HL-60/S4 (cell line): ENCODE data around the gene PROP1.
"Not testable (repeated sequence)": the region's sequence is repeated elsewhere in the genome, so short reads cannot be mapped to it uniquely, and the experiment has no call there.

Experiments used
- in situ Hi-C: fragments of 300-500 bp; cut with MboI; formaldehyde crosslinking; loops from 2 replicates; pipeline ENCODE4 v1.14.3; 2022; ENCODE audit warnings: low sequenced_read_pairs

The PROP1 gene

DNA sequence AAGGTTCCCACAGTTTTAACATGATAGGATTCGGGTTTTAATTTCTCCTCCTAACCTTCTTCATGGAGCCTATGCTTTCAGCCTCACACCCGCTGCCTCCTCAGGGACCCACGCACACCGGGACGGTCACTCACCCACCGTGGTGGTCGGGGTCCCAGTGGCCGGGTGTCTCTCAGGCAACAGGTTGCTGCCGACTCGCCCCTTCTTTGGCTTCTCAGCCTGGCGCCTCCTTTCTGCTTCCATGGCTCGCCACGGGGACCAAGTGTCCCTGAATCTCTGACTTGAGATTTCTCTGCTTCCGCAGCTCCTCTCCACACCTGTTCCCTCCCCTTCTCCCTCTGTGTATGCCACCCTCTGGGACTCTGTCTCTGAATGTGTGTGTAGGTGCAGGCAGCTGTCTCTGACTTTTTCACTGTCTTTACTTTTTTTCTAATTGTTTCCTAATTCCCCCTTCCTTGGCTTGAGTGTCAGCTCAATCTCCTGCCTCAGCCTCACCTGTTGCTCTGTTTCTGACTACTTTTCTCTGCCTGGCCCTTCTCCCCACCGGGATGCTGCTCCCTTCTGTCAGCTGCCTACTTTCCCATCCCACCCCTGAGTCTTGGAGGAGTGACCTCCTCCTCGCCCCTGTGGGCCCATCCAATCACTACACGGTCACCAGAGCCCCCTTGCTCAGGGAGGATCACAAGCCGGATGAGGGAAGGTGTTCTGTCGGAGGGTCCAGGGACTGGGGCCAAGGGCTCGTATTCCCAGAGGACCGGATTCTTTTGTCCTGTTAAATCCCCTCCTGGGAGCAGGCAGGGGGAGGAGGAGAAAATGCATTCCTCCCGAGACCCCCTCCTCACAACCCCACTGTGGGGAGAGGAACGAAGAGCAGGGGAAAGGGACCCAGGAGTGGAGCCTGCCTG, at the start of gene PROP1:
TSS of gene PROP1 (minus strand) at position 552 of the 905 bp plus-strand sequence. CDS start at position 243, 309 bp downstream.
- in situ Hi-C loops = no loop called here

DNA sequence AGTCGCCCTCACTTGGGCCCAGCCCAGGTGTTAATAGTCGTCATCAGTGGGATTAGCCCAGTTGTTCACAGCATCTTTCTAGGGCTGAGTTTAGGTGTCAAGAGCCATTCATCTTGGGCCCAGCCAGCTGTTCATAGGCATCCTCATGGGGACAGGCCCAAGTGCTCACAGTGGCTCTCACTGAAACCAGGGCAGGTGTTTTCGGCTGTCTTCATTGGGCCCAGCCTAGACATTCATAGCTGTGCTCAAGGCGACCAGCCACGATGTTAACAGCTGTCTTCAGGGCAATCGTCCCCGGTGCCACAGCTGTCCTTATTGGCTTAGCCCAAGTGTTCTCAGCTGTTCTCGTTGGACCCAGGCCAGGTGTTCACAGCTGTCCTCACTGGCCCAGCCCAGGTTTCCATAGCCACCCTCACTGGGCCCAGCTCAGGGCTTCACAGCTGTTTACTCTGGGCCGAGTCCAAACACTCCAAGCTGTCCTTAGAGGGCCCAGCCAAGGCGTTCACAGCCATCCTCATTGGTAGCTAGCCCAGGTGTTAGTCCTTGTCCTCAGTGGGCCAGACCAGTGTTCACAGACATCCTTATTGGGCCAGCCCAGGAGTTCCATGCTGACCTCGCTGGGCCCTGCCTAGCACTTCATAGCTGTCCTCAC, 23.5 kb upstream of the PROP1 start:
- in situ Hi-C loops = not testable (repeated sequence)

DNA sequence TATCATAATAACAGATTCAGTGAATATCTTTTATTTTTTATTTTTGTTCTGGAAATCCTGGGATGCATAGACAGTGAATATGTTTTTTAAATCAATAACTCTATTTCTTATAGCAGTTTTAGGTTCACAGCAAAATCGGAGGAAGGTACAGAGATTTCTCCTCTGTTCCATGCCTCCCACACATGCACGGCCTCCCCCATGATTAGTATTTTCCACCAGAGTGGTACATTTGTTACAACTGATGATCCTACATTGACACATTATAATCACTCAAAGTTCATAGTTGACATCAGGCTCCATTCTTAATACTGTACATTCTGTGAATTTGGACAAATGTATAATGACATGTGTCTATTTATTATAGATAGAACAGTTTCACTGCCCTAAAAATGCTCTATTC, 16.7 kb upstream of the PROP1 start:
- in situ Hi-C loops = not testable (repeated sequence)

DNA sequence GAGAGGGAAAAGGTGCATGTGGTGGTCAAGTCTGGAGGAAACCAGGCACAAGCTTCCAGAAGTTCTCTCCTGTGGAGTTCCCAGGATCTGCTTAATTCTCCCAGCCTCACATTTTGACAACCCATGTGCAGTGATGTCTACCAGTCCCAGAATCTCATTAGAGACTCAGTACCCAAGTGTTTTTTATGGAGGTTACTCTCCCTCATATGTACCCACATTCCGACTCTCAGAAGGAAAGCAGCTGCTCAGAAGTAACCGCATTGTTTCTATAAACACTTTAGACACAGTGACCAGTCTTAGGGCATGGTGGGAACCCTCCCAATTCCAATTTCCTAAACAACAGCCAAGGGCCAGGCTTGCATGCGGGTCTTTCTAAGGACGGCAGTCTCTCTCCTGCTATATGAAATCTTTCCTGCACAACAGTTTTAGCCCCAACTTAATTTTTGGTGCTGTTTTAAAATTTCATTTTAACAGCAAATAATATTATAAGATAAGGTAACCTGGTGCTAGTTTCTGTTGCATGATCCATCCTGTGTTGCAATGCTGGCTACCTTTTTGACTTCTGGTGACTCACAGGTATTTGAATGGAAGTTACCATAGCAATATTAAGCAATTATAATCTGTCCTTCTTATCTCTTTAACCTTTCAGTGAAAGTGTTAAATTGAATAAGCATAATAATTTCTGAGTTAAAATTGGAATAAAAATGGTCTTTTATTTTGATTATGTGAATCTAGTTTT, 15.9 kb upstream of the PROP1 start:
- in situ Hi-C loops = not testable (repeated sequence)

DNA sequence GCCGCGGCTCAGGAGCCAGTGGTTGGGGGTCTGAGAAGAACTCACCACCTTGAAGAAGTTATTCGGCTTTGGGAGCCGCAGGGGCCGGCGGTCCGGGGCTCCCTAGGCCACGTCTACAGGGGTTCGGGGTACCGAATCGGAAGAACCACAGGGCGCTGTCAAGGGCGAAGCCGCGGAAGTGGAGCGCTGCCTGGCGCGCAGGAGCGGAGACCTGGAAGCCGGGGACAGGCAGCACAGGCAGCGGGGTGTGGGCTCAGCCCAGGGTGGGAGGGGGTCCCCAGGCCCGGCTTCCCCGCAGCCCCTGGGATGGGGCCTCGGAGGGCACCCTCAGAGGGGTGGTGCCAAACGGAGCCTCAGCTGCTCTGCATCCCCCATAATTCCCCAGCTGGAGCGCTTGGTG, 11.2 kb upstream of the PROP1 start:
- in situ Hi-C loops = not testable (repeated sequence)

DNA sequence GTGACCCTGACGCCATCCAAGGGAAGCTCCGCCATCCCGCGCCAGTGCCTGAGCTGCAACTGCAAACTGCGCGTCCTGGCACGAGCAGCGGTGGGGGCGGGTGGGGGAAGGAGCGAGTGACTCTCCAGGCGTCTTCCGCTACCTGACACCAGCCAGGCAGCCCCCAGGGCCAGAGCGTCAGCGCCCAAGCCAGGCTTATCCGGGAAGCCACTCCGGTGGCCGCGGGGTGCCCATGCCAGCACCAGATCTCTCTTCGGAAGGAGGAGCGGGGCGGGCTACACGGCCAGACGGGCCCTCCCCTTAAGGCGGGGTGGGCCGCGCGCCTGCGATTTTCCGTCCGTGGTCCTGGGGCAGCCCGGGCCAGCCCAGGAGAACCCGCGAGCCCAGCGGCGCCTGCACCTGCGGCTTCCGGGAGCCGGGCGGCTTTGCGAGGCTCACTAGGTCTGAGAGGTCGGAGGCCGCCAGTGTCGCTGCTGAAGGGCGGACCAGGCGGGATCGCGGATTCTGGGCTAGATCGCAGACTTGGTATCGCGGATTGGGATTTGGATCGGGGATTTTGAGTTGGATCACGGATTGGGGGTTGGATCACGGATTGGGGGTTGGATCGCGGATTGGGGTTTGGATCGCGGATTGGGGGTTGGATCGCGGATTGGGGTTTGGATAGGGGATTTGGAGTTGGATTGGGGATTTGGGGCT, 10.6 kb upstream of the PROP1 start:
- in situ Hi-C loops = not testable (repeated sequence)

DNA sequence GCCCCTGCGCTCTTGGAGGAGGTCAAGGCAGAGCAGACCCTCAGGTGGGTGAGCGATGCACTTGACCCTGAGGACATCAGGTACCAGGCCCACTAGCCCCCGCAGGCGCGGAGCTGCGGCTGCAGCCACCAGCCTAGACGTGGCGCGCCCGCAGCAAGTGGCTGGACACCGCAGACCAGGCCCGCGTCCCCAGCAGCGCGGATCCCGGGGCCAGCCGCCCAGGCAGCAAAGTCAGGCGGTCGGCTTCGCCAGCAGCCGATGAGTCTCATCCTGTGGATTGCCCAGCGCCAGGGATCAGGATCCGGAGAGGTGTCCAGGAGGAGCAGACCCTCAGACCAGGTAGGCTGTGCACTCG, 10.1 kb upstream of the PROP1 start:
- in situ Hi-C loops = not testable (repeated sequence)

DNA sequence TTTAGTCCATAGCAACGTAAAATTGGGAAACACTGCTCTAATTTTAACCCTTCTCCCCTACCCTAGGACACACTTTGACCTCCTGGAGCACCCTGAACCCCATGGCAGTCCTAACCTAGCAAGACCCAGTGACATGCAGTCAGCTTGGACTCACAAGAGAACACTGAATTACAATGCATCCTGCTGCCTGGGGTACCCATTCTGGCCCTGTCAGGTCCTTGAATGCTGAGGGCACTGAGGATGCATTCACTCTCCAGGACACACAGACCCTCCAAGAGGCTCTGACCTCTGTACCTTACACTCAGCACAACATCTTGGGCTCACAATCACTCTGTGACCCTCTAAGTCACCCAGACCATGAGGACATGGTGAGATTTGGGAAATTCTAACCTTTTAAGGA, 1.8 kb upstream of the PROP1 start:
- in situ Hi-C loops = no loop called here

DNA sequence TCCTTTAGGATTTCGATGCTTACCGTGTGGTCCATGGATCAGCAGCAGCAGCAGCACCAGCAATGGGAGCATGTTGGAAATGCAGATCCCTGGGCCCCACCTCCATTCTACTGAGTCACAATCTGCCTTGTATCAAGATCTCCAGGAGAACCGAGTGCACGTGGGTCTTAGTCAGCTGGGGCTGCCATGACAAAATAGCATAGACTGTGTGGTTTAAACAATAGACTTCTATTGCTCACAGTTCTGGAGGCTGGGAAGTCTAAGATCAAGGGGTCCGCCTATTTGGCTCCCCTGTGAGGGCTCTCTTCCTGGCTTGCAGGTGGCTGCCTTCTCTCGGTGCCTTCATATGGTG, 1.3 kb upstream of the PROP1 start:
- in situ Hi-C loops = no loop called here

DNA sequence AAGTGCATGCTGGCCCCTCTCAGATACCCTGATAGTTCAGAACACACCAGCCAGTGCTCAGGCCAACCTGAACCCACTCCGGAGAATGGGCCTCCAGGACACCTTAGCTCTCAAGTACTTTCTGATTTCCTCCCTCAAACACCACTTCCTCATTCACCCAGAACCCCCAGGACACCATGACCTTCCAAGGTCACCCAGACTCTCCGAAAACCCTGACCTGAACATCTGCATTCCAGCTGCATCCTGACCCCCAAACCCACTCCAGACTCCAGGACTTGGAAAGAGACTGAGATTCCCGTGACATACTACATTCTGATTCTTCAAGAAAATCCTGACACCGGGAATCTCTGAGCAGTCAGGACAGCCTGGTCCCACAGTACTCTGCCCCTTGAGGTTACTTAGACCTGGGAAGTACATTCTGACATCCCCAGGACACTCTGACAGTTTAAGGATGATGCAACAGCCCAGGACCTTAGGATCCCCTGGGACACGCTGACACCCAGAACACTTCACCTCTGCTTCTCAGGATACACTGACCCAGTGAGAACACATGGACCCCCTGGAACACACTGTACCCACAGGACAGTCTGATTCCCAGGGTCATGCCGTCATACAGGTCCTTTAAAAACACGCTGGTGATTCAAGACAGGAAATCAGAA, 747 bp upstream of the PROP1 start:
- in situ Hi-C loops = no loop called here

DNA sequence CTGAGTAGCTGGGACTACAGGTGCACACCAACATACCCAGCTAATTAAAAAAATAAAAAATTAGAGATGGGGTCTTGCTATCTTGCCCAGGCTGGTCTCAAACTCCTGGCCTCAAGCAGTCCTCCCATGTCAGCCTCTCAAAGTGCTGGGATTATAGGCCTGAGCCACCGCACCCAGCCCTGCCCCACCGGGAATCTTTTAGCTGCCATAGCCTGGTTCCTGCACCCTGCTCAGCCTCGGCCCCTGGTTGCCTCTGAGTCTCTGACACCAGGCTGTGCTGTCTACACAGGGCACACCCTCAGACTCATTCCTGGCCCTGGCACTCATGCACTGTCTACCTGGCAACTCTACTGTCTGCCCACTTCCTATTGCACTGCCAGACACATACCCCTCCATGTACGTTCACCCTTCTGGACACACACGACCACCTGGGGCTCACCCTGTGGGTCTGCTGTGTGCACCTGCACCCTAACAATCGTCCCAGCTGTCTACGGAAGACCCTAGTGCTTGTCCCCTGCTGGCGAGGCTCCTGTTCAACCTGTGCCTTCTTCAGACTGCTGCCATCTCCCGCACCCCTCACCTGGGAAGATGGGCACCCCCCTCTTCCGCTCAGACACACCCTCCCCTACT, 1.4 kb downstream of the PROP1 start:
- in situ Hi-C loops = no loop called here

DNA sequence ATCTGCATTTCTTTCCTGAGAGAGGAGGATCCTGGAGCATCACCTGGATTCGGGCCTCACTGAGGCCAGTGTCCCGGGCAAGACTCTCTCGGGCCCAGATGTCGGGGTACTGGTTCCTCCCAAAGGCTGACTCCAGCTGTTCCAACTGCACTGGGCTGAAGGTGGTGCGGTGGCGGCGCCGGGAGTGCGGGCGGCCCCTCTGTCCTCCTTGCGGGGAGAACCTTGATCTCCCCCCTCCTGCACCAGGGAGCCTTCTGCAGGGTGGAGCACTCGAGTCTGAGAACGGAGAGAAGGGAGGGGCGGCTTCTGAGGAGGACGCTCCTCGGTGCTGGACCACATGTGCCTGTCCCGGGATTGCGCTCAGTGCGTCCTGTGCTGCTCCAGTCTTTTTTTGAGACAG, 2.0 kb downstream of the PROP1 start:
- in situ Hi-C loops = no loop called here

DNA sequence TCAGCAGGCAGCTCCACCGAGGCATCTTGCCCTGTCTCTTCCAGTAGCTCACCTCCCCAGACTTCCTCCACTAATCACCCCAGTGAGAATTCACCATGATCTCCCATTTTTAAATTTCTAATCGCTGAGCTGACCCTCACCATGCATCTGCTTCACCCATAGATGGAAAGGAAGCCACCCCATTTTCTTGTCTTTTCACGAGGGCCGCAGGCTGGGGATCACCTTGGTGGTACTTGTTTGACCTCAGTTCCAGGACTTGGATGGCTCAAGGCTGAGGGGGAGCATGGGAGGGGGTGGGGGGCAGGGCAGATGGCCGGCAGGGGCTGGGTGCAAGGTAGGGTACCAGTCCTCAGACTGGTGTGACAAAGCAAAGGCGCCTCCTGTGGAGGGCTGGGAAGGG, 3.6 kb downstream of the PROP1 start:
- in situ Hi-C loops = no loop called here

DNA sequence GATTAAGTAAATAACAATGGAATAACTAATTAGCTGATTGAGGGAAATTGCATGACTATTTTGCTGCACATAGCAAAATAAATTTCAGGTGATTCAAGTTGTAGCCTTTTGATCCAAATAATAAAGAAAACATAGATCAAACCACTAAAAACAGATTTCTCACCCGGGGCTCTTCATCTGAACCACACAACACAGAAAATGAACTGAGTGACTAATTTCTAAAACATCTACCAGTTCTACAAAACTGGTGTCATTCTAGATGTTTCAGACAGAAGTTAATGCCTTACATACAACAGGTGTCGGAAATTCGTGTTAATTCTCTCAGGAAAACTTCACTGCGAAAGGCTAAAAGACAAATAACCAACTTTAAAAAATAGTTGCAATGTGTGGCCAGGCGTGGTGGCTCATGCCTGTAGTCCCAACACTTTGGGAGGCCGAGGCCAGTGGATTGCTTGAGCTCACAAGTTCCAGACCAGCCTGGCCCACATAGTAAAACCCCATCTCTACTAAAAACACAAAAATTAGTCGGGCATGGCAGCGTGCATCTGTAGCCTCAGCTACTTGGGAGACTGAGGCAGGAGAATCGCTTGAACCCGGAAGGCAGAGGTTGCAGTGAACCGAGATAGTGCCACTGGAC, 6.9 kb downstream of the PROP1 start:
- in situ Hi-C loops = no loop called here

DNA sequence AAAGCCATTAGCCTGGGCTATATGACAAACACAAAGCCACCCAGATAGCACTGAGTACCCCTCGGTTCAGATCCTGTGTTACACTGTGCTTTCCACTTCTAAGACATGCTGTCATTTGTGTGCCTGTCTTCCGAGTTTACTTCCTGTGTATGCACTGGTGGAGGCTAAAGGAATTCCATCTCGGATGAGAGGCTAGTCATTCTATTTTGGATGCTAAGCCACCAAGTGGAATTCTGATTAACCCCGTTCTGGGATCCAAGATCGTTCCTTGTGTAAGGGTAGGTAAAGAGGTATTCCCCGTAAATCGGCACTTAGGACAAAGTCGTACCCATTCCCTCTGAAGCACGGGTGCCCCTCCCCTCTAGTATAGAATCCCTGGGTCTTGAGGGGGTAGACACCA, 8.7 kb downstream of the PROP1 start:
- in situ Hi-C loops = no loop called here

DNA sequence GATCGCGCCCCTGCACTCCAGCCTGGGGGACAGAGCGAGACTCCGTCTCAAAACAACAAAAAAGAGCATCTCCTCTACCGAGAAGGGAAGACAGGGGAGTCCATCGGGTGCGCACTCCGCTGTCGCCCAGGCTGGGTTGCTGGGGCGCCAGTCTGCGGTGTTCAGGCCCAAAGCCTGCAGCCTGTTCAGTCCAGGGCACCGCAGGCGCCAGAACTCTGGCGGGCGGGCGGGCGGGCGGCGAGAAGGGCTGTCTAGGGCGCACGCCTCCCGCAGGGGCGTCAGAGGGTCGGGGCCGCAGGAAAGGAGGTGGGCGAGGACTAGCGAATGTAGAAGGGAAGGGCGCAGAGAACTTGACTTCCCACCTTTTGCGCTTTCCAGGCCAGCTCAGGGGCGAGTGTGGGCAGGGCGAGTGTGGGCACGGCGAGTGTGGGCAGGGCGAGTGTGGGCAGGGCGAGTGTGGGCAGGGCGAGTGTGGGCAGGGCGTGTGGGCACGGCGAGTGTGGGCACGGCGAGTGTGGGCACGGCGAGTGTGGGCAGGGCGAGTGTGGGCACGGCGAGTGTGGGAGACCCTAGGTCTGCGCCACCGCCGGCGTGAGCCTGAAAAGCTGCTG, 10.5 kb downstream of the PROP1 start:
- in situ Hi-C loops = no loop called here

DNA sequence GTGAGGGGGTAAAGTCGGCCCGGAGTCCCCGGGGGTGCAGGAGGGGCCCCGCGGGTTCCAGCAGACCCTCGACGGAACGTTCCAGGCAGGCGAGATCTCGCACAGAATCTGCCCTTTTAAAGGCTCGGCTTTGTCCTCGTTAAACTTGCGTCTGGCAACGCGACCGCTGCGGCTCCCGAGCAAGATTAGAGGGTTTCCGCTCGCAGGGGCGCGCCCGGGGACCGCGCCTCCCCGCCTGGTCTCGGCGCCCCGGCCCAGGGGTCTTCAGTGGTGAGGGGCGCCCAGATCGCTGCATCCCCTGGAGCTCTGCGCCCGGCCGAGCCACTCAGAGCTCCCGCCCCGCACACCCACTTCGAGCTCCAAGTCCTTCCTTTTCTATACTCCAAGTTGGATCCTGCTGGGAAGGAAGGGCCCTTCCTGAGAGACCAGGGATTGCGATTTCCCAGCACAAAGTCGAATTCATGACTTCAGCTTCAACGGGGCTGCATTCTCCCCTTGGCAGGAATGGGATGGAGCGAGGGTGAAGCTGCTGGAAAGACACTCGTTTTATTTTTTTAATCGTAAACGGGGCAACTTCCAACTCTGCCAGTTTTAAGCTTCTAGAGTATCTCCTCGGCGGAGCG, 11.3 kb downstream of the PROP1 start:
- in situ Hi-C loops = no loop called here

DNA sequence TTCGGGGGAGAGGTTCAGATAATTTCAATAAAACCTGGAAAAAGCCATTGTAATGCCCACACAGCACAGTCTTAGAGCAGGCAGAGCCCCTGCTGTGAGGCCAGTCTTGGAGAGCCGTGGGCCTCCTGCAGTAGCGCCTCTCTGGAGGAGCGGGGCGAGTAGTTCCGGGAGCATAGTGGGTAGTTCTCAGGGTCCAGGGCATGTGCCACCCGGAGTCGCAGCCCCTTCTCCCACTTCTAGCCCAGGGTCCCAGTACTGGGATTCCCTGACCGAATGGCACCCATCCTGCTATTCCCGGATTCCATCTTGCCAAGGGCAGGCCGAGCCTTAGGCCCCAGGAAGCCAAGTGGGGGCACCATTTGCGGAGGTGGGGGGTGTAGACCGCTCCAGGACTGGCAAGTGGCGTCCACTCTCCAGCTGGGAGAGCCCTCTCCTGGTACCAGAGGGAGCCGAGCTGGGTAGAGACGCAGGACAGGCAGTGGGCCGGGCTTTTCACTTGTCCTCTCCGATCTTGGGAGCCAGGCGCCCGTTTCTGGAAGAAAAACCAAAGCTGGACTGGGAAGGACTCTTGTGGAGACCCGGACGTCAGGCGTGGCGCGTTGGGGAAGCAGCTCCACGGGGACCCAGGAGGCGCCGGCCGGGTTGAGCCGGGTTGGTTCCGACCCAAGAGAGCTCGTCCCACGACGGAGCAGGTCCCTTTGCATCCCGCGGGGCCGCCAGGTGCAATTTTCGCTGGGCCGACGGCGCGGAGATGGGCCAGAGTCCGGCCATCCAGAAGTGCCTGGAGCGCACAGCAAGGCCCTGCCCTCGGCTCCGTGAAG, 12.1 kb downstream of the PROP1 start:
- in situ Hi-C loops = no loop called here
